Keratinocyte (primary cell): ENCODE results near the gene C1S. TPM values are rescaled to one million over a fixed set of nuclear protein-coding genes. Genes with fewer than 3 reads are reported as not detected.

Source experiments
- DNase-seq: peaks from one replicate; pipeline ENCODE4 v3.0.0-alpha.2; 2011; ENCODE audit warnings: low read depth, missing footprints, low spot score
- FAIRE-seq: peaks from 2 replicates; lab custom pipeline; 2011; peaks lifted over from hg19 to GRCh38; lab: Jason Lieb, UNC
- H2AFZ ChIP-seq: 2 replicates; pipeline ENCODE4 v1.6.0; 2012; ENCODE audit warnings: low read length, control low read depth, inconsistent platforms; ENCODE audit not compliant: control insufficient read depth
- H3K27ac ChIP-seq: 2 replicates; pipeline ENCODE4 v1.5.1; 2011; ENCODE audit warnings: low read length; ENCODE audit not compliant: control insufficient read depth, insufficient read depth
- H3K27me3 ChIP-seq: 3 replicates; pipeline ENCODE4 v1.6.0; 2011; ENCODE audit warnings: low read length; ENCODE audit not compliant: control insufficient read depth, insufficient read depth; ENCODE audit errors: extremely low read depth
- H3K36me3 ChIP-seq, 2 experiments: 2 replicates in 1 of 2; 3 replicates in 1 of 2; pipeline ENCODE4 v1.5.1; 2011; ENCODE audit warnings: low read length in 2 of 2, mild to moderate bottlenecking in 1 of 2; ENCODE audit not compliant: control insufficient read depth in 2 of 2, insufficient read depth in 2 of 2; ENCODE audit errors: extremely low read depth in 1 of 2
- H3K4me1 ChIP-seq: 3 replicates; pipeline ENCODE4 v1.5.1; 2011; ENCODE audit warnings: low read length; ENCODE audit not compliant: control insufficient read depth, insufficient read depth; ENCODE audit errors: extremely low read depth
- H3K4me2 ChIP-seq: 3 replicates; pipeline ENCODE4 v1.6.0; 2011; ENCODE audit warnings: low read depth, low read length; ENCODE audit not compliant: control insufficient read depth, insufficient read depth; ENCODE audit errors: extremely low read depth
- H3K4me3 ChIP-seq, 3 experiments: fragments of 200-600 bp in 1 of 3; sonication (generic) in 1 of 3; 2 replicates in 2 of 3; 3 replicates in 1 of 3; pipeline ENCODE4 v1.5.1; 2011 to 2016; ENCODE audit warnings: low read length in 3 of 3, mild to moderate bottlenecking in 3 of 3, control low read depth in 2 of 3, inconsistent platforms in 1 of 3, low read depth in 1 of 3, mixed read lengths in 1 of 3, mixed run types in 1 of 3, moderate library complexity in 1 of 3; ENCODE audit not compliant: control insufficient read depth in 2 of 3, insufficient read depth in 2 of 3; ENCODE audit errors: extremely low read depth in 1 of 3
- H3K79me2 ChIP-seq: 2 replicates; pipeline ENCODE4 v1.6.0; 2012; ENCODE audit warnings: low read length; ENCODE audit not compliant: control insufficient read depth, insufficient read depth
- H3K9ac ChIP-seq: 3 replicates; pipeline ENCODE4 v1.6.0; 2011; ENCODE audit warnings: low read length; ENCODE audit not compliant: control insufficient read depth, insufficient read depth; ENCODE audit errors: extremely low read depth
- H3K9me1 ChIP-seq: 3 replicates; pipeline ENCODE4 v1.6.0; 2011; ENCODE audit warnings: low read length; ENCODE audit not compliant: control insufficient read depth, insufficient read depth; ENCODE audit errors: extremely low read depth
- H3K9me3 ChIP-seq: 2 replicates; pipeline ENCODE4 v1.5.1; 2012; ENCODE audit warnings: low read depth, low read length; ENCODE audit not compliant: control insufficient read depth
- H4K20me1 ChIP-seq: 3 replicates; pipeline ENCODE4 v1.6.0; 2011; ENCODE audit warnings: low read length; ENCODE audit not compliant: control insufficient read depth, insufficient read depth; ENCODE audit errors: extremely low read depth
- CTCF ChIP-seq, 3 experiments: IDR thresholded peaks in 1 of 3; conservative IDR thresholded peaks in 1 of 3; optimal IDR thresholded peaks in 1 of 3; 2 replicates in 2 of 3; 3 replicates in 1 of 3; pipeline versions ENCODE3 to v1.5.1; 2011; ENCODE audit warnings: low read length in 3 of 3, mild to moderate bottlenecking in 3 of 3, moderate library complexity in 2 of 3, control low read depth in 1 of 3, inconsistent platforms in 1 of 3; ENCODE audit not compliant: insufficient read depth in 2 of 3; ENCODE audit errors: extremely low read depth in 1 of 3
- EZH2 ChIP-seq: IDR thresholded peaks from one replicate; pipeline ENCODE4 v1.6.1; 2012; ENCODE audit warnings: inconsistent platforms, mild to moderate bottlenecking, low read length, moderate library complexity
- dilution Hi-C: fragments of 300-500 bp; cut with MboI; formaldehyde crosslinking; loops from one replicate; pipeline ENCODE4 v1.7.0; 2020; ENCODE audit warnings: low sequenced_read_pairs; ENCODE audit not compliant: extremely low pct_ligation_motif_present
- polyA plus RNA-seq, 5 experiments: library from polyadenylated mRNA; depleted of rRNA in 3 of 5; stranded (reverse) in 3 of 5; stranded (forward) in 1 of 5; unstranded in 1 of 5; fragments of >200 nt; gene quantifications; 1 replicate in 1 of 5; 2 replicates in 3 of 5; 3 replicates in 1 of 5; pipeline versions ENCODE4 v1.2.1 to v1.2.3, GENCODE V29; 2011 to 2012; ENCODE audit warnings: missing spikeins in 2 of 5, low read depth in 1 of 5, low replicate concordance in 1 of 5

The C1S gene
- polyA plus RNA-seq, 1 donor (not counting 4 experiments of a cell fraction or from before 2014, with no cell fraction given): 2.6 TPM

GRCh38 chr12:7019043-7019569 is 41.4 kb upstream of the C1S start:
- peak overlapping the region; percentile 83 for H3K9ac ChIP-seq
- no peaks in the 10 kb centered on the region for H3K36me3 ChIP-seq
- TF ChIP-seq EZH2: no peak
- no peak for TF ChIP-seq CTCF (optimal IDR thresholded peaks at IDR 0.05 in 1 of 3, IDR thresholded peaks at IDR 0.05 in 1 of 3, conservative IDR thresholded peaks at IDR 0.05 in 1 of 3; ENCODE audit: extremely low read depth in 1 of 3, insufficient read depth in 2 of 3, low read length in 3 of 3)
- H3K9me1 ChIP-seq: no peaks in the 10 kb centered on the region
- H3K79me2 ChIP-seq: peaks cover 23% of the 10 kb centered on the region
- H2AFZ ChIP-seq: peak overlapping the region; percentile 11
- peak overlapping the region; percentile 66 for H3K4me2 ChIP-seq
- H3K27me3 ChIP-seq: no peaks in the 10 kb centered on the region
- dilution Hi-C loops: no loop called here
- DNase-seq (no peak), FAIRE-seq (no peak)
- no peaks in the 10 kb centered on the region for H3K9me3 ChIP-seq
- H3K4me1 ChIP-seq: peaks cover 27% of the 10 kb centered on the region
- peak overlapping the region; percentile 71 for H3K27ac ChIP-seq
- H4K20me1 ChIP-seq: no peaks in the 10 kb centered on the region
- H3K4me3 ChIP-seq: peak overlapping the region; percentile 68 to 98 (median 94)

GRCh38 chr12:7021956-7022355 is 38.6 kb upstream of the C1S start:
- no peak for FAIRE-seq

More at GRCh38 chr12:7021956-7022355, 38.6 kb upstream of the C1S start:
- Histone ChIP-seq H4K20me1 (no peaks in the 10 kb centered on the region), H3K9me1 (no peaks in the 10 kb centered on the region), H3K4me3 (no peak overlapping the region), H3K27ac (no peak overlapping the region), H3K79me2 (peaks cover 12% of the 10 kb centered on the region), H3K36me3 (no peaks in the 10 kb centered on the region), H3K9me3 (no peaks in the 10 kb centered on the region), H3K27me3 (no peaks in the 10 kb centered on the region), H3K9ac (no peak overlapping the region), H3K4me1 (peaks cover 19% of the 10 kb centered on the region), H2AFZ (no peak overlapping the region), H3K4me2 (no peak overlapping the region)
- no peak for DNase-seq
- dilution Hi-C loops: no loop called here
- TF ChIP-seq EZH2 (no peak), CTCF (optimal IDR thresholded peaks at IDR 0.05 in 1 of 3, IDR thresholded peaks at IDR 0.05 in 1 of 3, conservative IDR thresholded peaks at IDR 0.05 in 1 of 3; ENCODE audit: extremely low read depth in 1 of 3, insufficient read depth in 2 of 3, low read length in 3 of 3) (no peak)
